Keratinocyte (primary cell): Measurements from ENCODE around the gene HOXB7. TPM values are rescaled to one million over a fixed set of nuclear protein-coding genes. Genes with fewer than 3 reads are reported as not detected.

Experiments
- DNase-seq: peaks from one replicate; pipeline ENCODE4 v3.0.0-alpha.2; 2011; ENCODE audit warnings: low read depth, missing footprints, low spot score
- FAIRE-seq: peaks from 2 replicates; lab custom pipeline; 2011; peaks lifted over from hg19 to GRCh38; lab: Jason Lieb, UNC
- H2AFZ ChIP-seq: 2 replicates; pipeline ENCODE4 v1.6.0; 2012; ENCODE audit warnings: low read length, control low read depth, inconsistent platforms; ENCODE audit not compliant: control insufficient read depth
- H3K27ac ChIP-seq: 2 replicates; pipeline ENCODE4 v1.5.1; 2011; ENCODE audit warnings: low read length; ENCODE audit not compliant: control insufficient read depth, insufficient read depth
- H3K27me3 ChIP-seq: 3 replicates; pipeline ENCODE4 v1.6.0; 2011; ENCODE audit warnings: low read length; ENCODE audit not compliant: control insufficient read depth, insufficient read depth; ENCODE audit errors: extremely low read depth
- H3K36me3 ChIP-seq, 2 experiments: 2 replicates in 1 of 2; 3 replicates in 1 of 2; pipeline ENCODE4 v1.5.1; 2011; ENCODE audit warnings: low read length in 2 of 2, mild to moderate bottlenecking in 1 of 2; ENCODE audit not compliant: control insufficient read depth in 2 of 2, insufficient read depth in 2 of 2; ENCODE audit errors: extremely low read depth in 1 of 2
- H3K4me1 ChIP-seq: 3 replicates; pipeline ENCODE4 v1.5.1; 2011; ENCODE audit warnings: low read length; ENCODE audit not compliant: control insufficient read depth, insufficient read depth; ENCODE audit errors: extremely low read depth
- H3K4me2 ChIP-seq: 3 replicates; pipeline ENCODE4 v1.6.0; 2011; ENCODE audit warnings: low read depth, low read length; ENCODE audit not compliant: control insufficient read depth, insufficient read depth; ENCODE audit errors: extremely low read depth
- H3K4me3 ChIP-seq, 3 experiments: fragments of 200-600 bp in 1 of 3; sonication (generic) in 1 of 3; 2 replicates in 2 of 3; 3 replicates in 1 of 3; pipeline ENCODE4 v1.5.1; 2011 to 2016; ENCODE audit warnings: low read length in 3 of 3, mild to moderate bottlenecking in 3 of 3, control low read depth in 2 of 3, inconsistent platforms in 1 of 3, low read depth in 1 of 3, mixed read lengths in 1 of 3, mixed run types in 1 of 3, moderate library complexity in 1 of 3; ENCODE audit not compliant: control insufficient read depth in 2 of 3, insufficient read depth in 2 of 3; ENCODE audit errors: extremely low read depth in 1 of 3
- H3K79me2 ChIP-seq: 2 replicates; pipeline ENCODE4 v1.6.0; 2012; ENCODE audit warnings: low read length; ENCODE audit not compliant: control insufficient read depth, insufficient read depth
- H3K9ac ChIP-seq: 3 replicates; pipeline ENCODE4 v1.6.0; 2011; ENCODE audit warnings: low read length; ENCODE audit not compliant: control insufficient read depth, insufficient read depth; ENCODE audit errors: extremely low read depth
- H3K9me1 ChIP-seq: 3 replicates; pipeline ENCODE4 v1.6.0; 2011; ENCODE audit warnings: low read length; ENCODE audit not compliant: control insufficient read depth, insufficient read depth; ENCODE audit errors: extremely low read depth
- H3K9me3 ChIP-seq: 2 replicates; pipeline ENCODE4 v1.5.1; 2012; ENCODE audit warnings: low read depth, low read length; ENCODE audit not compliant: control insufficient read depth
- H4K20me1 ChIP-seq: 3 replicates; pipeline ENCODE4 v1.6.0; 2011; ENCODE audit warnings: low read length; ENCODE audit not compliant: control insufficient read depth, insufficient read depth; ENCODE audit errors: extremely low read depth
- EZH2 ChIP-seq: IDR thresholded peaks from one replicate; pipeline ENCODE4 v1.6.1; 2012; ENCODE audit warnings: inconsistent platforms, mild to moderate bottlenecking, low read length, moderate library complexity
- dilution Hi-C: fragments of 300-500 bp; cut with MboI; formaldehyde crosslinking; loops from one replicate; pipeline ENCODE4 v1.7.0; 2020; ENCODE audit warnings: low sequenced_read_pairs; ENCODE audit not compliant: extremely low pct_ligation_motif_present
- polyA plus RNA-seq, 5 experiments: library from polyadenylated mRNA; depleted of rRNA in 3 of 5; stranded (reverse) in 3 of 5; stranded (forward) in 1 of 5; unstranded in 1 of 5; fragments of >200 nt; gene quantifications; 1 replicate in 1 of 5; 2 replicates in 3 of 5; 3 replicates in 1 of 5; pipeline versions ENCODE4 v1.2.1 to v1.2.3, GENCODE V29; 2011 to 2012; ENCODE audit warnings: missing spikeins in 2 of 5, low read depth in 1 of 5, low replicate concordance in 1 of 5
- TF ChIP-seq, protein P1 (sequence below), 3 experiments: IDR thresholded peaks in 1 of 3; conservative IDR thresholded peaks in 1 of 3; optimal IDR thresholded peaks in 1 of 3; 2 replicates in 2 of 3; 3 replicates in 1 of 3; pipeline versions ENCODE3 to v1.5.1; 2011; ENCODE audit warnings: low read length in 3 of 3, mild to moderate bottlenecking in 3 of 3, moderate library complexity in 2 of 3, control low read depth in 1 of 3, inconsistent platforms in 1 of 3; ENCODE audit not compliant: insufficient read depth in 2 of 3; ENCODE audit errors: extremely low read depth in 1 of 3

HOXB7 gene
- polyA plus RNA-seq, 1 donor (not counting 4 experiments of a cell fraction or from before 2014, with no cell fraction given), result 1.0 TPM

DNA sequence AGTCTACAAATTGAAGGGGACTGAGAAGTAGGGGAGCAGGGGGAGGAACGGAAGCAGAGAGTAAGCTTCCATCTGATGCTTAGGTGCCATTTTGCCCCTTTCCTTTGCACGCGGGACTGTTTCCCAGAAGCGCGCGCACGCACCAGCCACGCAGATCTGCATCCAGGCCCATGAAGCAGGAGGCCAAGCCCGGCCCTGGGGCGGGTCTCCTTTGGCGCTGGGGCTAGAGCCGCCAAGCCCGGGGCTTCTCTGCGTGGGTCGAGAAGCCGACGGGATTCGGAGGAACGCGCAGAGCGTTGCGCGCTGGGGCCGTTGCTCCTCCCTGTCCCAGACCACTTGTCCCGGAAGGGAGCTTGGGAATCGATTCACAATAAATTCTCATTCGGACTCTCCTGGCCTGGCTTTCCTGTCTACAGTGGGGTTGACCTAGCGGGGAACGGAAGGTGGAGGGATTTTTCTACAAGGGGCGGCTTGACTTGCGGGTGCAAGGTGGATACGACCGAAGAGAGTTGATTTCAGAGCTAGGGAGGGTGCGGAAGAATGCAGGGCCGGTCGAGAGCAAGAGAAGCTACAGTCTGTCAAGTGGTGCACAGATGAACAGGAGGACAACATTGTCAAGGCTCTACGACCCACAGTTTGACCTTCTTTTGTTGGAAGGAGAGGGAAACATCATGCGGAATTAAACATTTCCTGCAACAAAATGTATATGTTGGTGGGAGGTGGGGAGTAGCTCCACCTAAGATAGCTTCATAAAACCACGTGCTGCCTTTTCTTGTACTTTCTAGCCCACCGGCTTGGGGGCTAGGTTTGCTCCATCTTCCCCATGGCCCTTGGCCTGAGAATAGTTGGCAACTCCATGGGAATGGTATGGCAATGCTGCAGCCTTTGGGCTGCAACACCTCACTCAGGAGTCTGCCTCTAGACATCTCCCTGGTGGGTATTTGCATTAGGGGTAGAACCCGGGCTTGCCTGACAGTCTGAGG, 10.9 kb upstream of the HOXB7 start:
- Histone ChIP-seq H3K4me1 (peaks cover 3% of the 10 kb centered on the region), H3K27me3 (peaks cover 100% of the 10 kb centered on the region), H3K4me2 (no peak overlapping the region), H3K36me3 (no peaks in the 10 kb centered on the region), H3K79me2 (no peaks in the 10 kb centered on the region), H2AFZ (no peak overlapping the region), H3K4me3 (no peak overlapping the region), H3K9me1 (no peaks in the 10 kb centered on the region), H3K9me3 (no peaks in the 10 kb centered on the region), H3K27ac (no peak overlapping the region), H4K20me1 (no peaks in the 10 kb centered on the region), H3K9ac (no peak overlapping the region)
- DNase-seq (no peak), FAIRE-seq (no peak)
- dilution Hi-C loops, result no loop called here
- TF ChIP-seq, protein P1, sequence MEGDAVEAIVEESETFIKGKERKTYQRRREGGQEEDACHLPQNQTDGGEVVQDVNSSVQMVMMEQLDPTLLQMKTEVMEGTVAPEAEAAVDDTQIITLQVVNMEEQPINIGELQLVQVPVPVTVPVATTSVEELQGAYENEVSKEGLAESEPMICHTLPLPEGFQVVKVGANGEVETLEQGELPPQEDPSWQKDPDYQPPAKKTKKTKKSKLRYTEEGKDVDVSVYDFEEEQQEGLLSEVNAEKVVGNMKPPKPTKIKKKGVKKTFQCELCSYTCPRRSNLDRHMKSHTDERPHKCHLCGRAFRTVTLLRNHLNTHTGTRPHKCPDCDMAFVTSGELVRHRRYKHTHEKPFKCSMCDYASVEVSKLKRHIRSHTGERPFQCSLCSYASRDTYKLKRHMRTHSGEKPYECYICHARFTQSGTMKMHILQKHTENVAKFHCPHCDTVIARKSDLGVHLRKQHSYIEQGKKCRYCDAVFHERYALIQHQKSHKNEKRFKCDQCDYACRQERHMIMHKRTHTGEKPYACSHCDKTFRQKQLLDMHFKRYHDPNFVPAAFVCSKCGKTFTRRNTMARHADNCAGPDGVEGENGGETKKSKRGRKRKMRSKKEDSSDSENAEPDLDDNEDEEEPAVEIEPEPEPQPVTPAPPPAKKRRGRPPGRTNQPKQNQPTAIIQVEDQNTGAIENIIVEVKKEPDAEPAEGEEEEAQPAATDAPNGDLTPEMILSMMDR (optimal IDR thresholded peaks at IDR 0.05 in 1 of 3, IDR thresholded peaks at IDR 0.05 in 1 of 3, conservative IDR thresholded peaks at IDR 0.05 in 1 of 3; ENCODE audit: extremely low read depth in 1 of 3, insufficient read depth in 2 of 3, low read length in 3 of 3), result no peak
- TF ChIP-seq EZH2, result peak; percentile 81

GRCh38 chr17:48620461-48621139, 9.8 kb upstream of the HOXB7 start:
- Histone ChIP-seq H3K27ac (no peak overlapping the region), H3K4me1 (peaks cover 2% of the 10 kb centered on the region), H3K9me3 (no peaks in the 10 kb centered on the region), H3K4me3 (no peak overlapping the region), H3K9ac (no peak overlapping the region), H3K27me3 (peaks cover 100% of the 10 kb centered on the region), H3K4me2 (no peak overlapping the region), H3K79me2 (no peaks in the 10 kb centered on the region), H3K36me3 (no peaks in the 10 kb centered on the region), H2AFZ (no peak overlapping the region), H4K20me1 (no peaks in the 10 kb centered on the region), H3K9me1 (peaks cover 2% of the 10 kb centered on the region)
- FAIRE-seq (no peak), DNase-seq (no peak)
- dilution Hi-C loops, result no loop called here
- TF ChIP-seq, protein P1 (optimal IDR thresholded peaks at IDR 0.05 in 1 of 3, IDR thresholded peaks at IDR 0.05 in 1 of 3, conservative IDR thresholded peaks at IDR 0.05 in 1 of 3; ENCODE audit: extremely low read depth in 1 of 3, insufficient read depth in 2 of 3, low read length in 3 of 3), result no peak
- no peak for TF ChIP-seq EZH2
